H1 (cell line): ENCODE measurements around the gene ELMO1. TPM values are rescaled to one million over a fixed set of nuclear protein-coding genes. Genes with fewer than 3 reads are reported as not detected.

Experiments used
- CTCF ChIA-PET: fragments of 300-600 bp; sonication (Branson Sonifier 250); formaldehyde crosslinking; loops from one replicate; lab custom pipeline; 2021; ENCODE audit not compliant: partially characterized antibody; lab: Charles Lee
- POLR2A ChIA-PET: fragments of 300-600 bp; sonication (Branson Sonifier 250); formaldehyde crosslinking; loops from one replicate; lab custom pipeline; 2021; ENCODE audit warnings: inconsistent platforms; ENCODE audit not compliant: partially characterized antibody; lab: Charles Lee
- DNase-seq, 2 experiments: peaks; one replicate each; pipeline versions ENCODE4 v3.0.0 to v3.0.0-alpha.2; 2010 to 2022; ENCODE audit warnings: low spot score in 2 of 2, low read depth in 1 of 2, mixed read lengths in 1 of 2
- FAIRE-seq: peaks from 2 replicates; lab custom pipeline; 2011; peaks lifted over from hg19 to GRCh38; lab: Jason Lieb, UNC
- H2AFZ ChIP-seq: 2 replicates; pipeline ENCODE4 v1.8.1; 2012; ENCODE audit warnings: low read length, inconsistent platforms
- H2AK5ac ChIP-seq: 2 replicates; pipeline ENCODE4 v1.6.1; 2013; ENCODE audit warnings: low read depth, low read length
- H2BK120ac ChIP-seq: replicated peaks from 2 replicates; pipeline ENCODE3; 2013; ENCODE audit warnings: low read depth, low read length, inconsistent platforms
- H2BK12ac ChIP-seq: 2 replicates; pipeline ENCODE4 v1.6.1; 2013; ENCODE audit warnings: low read depth, low read length
- H2BK15ac ChIP-seq: 2 replicates; pipeline ENCODE4 v1.6.1; 2013; ENCODE audit warnings: low read length
- H2BK20ac ChIP-seq: 2 replicates; pipeline ENCODE4 v1.6.1; 2013; ENCODE audit warnings: low read length
- H2BK5ac ChIP-seq: 2 replicates; pipeline ENCODE4 v1.6.1; 2013; ENCODE audit warnings: low read depth, low read length
- H3K14ac ChIP-seq: 2 replicates; pipeline ENCODE4 v1.6.1; 2013; ENCODE audit warnings: inconsistent platforms; ENCODE audit not compliant: insufficient read length
- H3K18ac ChIP-seq: 2 replicates; pipeline ENCODE4 v1.6.1; 2013; ENCODE audit warnings: low read length; ENCODE audit errors: extremely low read depth
- H3K23ac ChIP-seq: 2 replicates; pipeline ENCODE4 v1.6.1; 2013; ENCODE audit warnings: inconsistent platforms; ENCODE audit not compliant: insufficient read length
- H3K23me2 ChIP-seq: 2 replicates; pipeline ENCODE4 v1.6.1; 2013; ENCODE audit warnings: low read depth, low read length
- H3K27ac ChIP-seq: 2 replicates; pipeline ENCODE4 v1.6.1; 2011; ENCODE audit warnings: low read depth, low read length, inconsistent platforms
- H3K27me3 ChIP-seq, 4 experiments: replicated peaks in 1 of 4; 1 replicate in 1 of 4; 2 replicates in 3 of 4; pipeline versions ENCODE4 v1.6.1 to v1.8.1; 2011 to 2013; ENCODE audit warnings: low read length in 3 of 4, mild to moderate bottlenecking in 3 of 4, inconsistent platforms in 2 of 4, mixed read lengths in 2 of 4, moderate library complexity in 1 of 4; ENCODE audit not compliant: control insufficient read depth in 3 of 4, insufficient read depth in 3 of 4; ENCODE audit errors: extremely low read depth in 1 of 4
- H3K36me3 ChIP-seq, 4 experiments: 2 replicates each; pipeline versions ENCODE4 v1.6.1 to v1.8.1; 2011 to 2013; ENCODE audit warnings: mild to moderate bottlenecking in 4 of 4, low read length in 3 of 4, moderate library complexity in 2 of 4, control low read depth in 1 of 4, inconsistent platforms in 1 of 4; ENCODE audit not compliant: insufficient read depth in 4 of 4, control insufficient read depth in 2 of 4
- H3K4ac ChIP-seq: replicated peaks from 2 replicates; pipeline ENCODE3; 2013; ENCODE audit warnings: low read length, low read depth, mixed read lengths, inconsistent platforms; ENCODE audit not compliant: insufficient read length
- H3K4me1 ChIP-seq, 4 experiments: replicated peaks in 1 of 4; 1 replicate in 1 of 4; 2 replicates in 3 of 4; pipeline versions ENCODE4 v1.6.1 to v1.8.1; 2011 to 2013; ENCODE audit warnings: low read length in 3 of 4, inconsistent platforms in 2 of 4, mixed read lengths in 1 of 4; ENCODE audit not compliant: insufficient read depth in 4 of 4, control insufficient read depth in 3 of 4
- H3K4me2 ChIP-seq, 2 experiments: 2 replicates each; pipeline versions ENCODE4 v1.6.1 to v1.8.1; 2011 to 2013; ENCODE audit warnings: low read depth in 2 of 2, low read length in 2 of 2, control low read depth in 1 of 2, inconsistent platforms in 1 of 2, mild to moderate bottlenecking in 1 of 2; ENCODE audit not compliant: insufficient read depth in 1 of 2
- H3K4me3 ChIP-seq, 4 experiments: fragments of 200-600, 300-600 bp in 1 of 4; sonication (generic), shearing (Covaris generic), sonication (Bioruptor Twin) in 1 of 4; 2 replicates each; pipeline versions ENCODE4 v1.5.1 to v1.8.1; 2011 to 2016; ENCODE audit warnings: low read length in 4 of 4, low read depth in 3 of 4, control low read depth in 2 of 4, inconsistent platforms in 2 of 4, mild to moderate bottlenecking in 2 of 4, mixed read lengths in 1 of 4, moderate library complexity in 1 of 4; ENCODE audit not compliant: insufficient read depth in 2 of 4; ENCODE audit errors: extremely low read depth in 1 of 4
- H3K56ac ChIP-seq: replicated peaks from 2 replicates; pipeline ENCODE3; 2013; ENCODE audit warnings: low read depth, mild to moderate bottlenecking, mixed read lengths, low read length, inconsistent platforms; ENCODE audit not compliant: insufficient read length
- H3K79me1 ChIP-seq: 2 replicates; pipeline ENCODE4 v1.6.1; 2013; ENCODE audit warnings: low read depth, low read length, control low read depth
- H3K79me2 ChIP-seq, 2 experiments: 2 replicates each; pipeline versions ENCODE4 v1.6.1 to v1.8.1; 2012 to 2013; ENCODE audit warnings: low read length in 2 of 2, mild to moderate bottlenecking in 2 of 2, inconsistent platforms in 1 of 2; ENCODE audit not compliant: insufficient read depth in 2 of 2, control insufficient read depth in 1 of 2
- H3K9ac ChIP-seq, 4 experiments: replicated peaks in 1 of 4; 1 replicate in 1 of 4; 2 replicates in 3 of 4; pipeline versions ENCODE4 v1.6.1 to v1.8.1; 2011 to 2013; ENCODE audit warnings: low read depth in 3 of 4, low read length in 3 of 4, control low read depth in 2 of 4, mild to moderate bottlenecking in 2 of 4, moderate library complexity in 2 of 4, inconsistent platforms in 1 of 4; ENCODE audit errors: extremely low read depth in 1 of 4
- H3K9me3 ChIP-seq, 2 experiments: 2 replicates each; pipeline versions ENCODE4 v1.6.1 to v1.8.1; 2012 to 2013; ENCODE audit warnings: mild to moderate bottlenecking in 2 of 2, moderate library complexity in 2 of 2, control low read depth in 1 of 2, inconsistent platforms in 1 of 2, low read depth in 1 of 2, low read length in 1 of 2, mixed read lengths in 1 of 2; ENCODE audit not compliant: insufficient read depth in 2 of 2
- H4K20me1 ChIP-seq, 2 experiments: replicated peaks in 1 of 2; 2 replicates each; pipeline versions ENCODE3 to v1.8.1; 2011 to 2013; ENCODE audit warnings: inconsistent platforms in 2 of 2, low read length in 2 of 2, mild to moderate bottlenecking in 1 of 2; ENCODE audit not compliant: insufficient read depth in 2 of 2, control insufficient read depth in 1 of 2
- H4K5ac ChIP-seq: 2 replicates; pipeline ENCODE4 v1.6.1; 2013; ENCODE audit warnings: low read length, low read depth, mixed read lengths, inconsistent platforms; ENCODE audit not compliant: insufficient read length
- H4K8ac ChIP-seq: 2 replicates; pipeline ENCODE4 v1.8.0; 2013; ENCODE audit warnings: mild to moderate bottlenecking, moderate library complexity, low read length, inconsistent platforms; ENCODE audit not compliant: insufficient read depth; ENCODE audit errors: extremely low read depth
- H4K91ac ChIP-seq: replicated peaks from 2 replicates; pipeline ENCODE3; 2013; ENCODE audit warnings: low read length, mixed read lengths, inconsistent platforms; ENCODE audit not compliant: insufficient read length
- ATF2 ChIP-seq: IDR thresholded peaks from 2 replicates; pipeline ENCODE4 v1.6.1; 2012; ENCODE audit warnings: low read length, inconsistent platforms
- ATF3 ChIP-seq: IDR thresholded peaks from 2 replicates; pipeline ENCODE4 v1.6.1; 2011; ENCODE audit warnings: low read depth, mild to moderate bottlenecking, low read length; ENCODE audit not compliant: insufficient read depth
- BACH1 ChIP-seq: IDR thresholded peaks from 2 replicates; pipeline ENCODE4 v1.6.1; 2012; ENCODE audit warnings: low read length, improper control_type of control experiment
- BCL11A ChIP-seq, 2 experiments: IDR thresholded peaks; one replicate each; pipeline ENCODE4 v1.6.1; 2011; ENCODE audit warnings: low read depth in 2 of 2, low read length in 2 of 2, mild to moderate bottlenecking in 2 of 2
- CHD1 ChIP-seq: IDR thresholded peaks from 2 replicates; pipeline ENCODE4 v1.6.1; 2012; ENCODE audit warnings: low read depth, low read length, improper control_type of control experiment
- CTBP2 ChIP-seq: IDR thresholded peaks from 2 replicates; pipeline ENCODE4 v1.7.0; 2011; ENCODE audit warnings: borderline replicate concordance, mild to moderate bottlenecking, moderate library complexity, mixed read lengths, low read length; ENCODE audit not compliant: insufficient read depth, insufficient read length
- E2F6 ChIP-seq: IDR thresholded peaks from 2 replicates; pipeline ENCODE4 v1.6.1; 2012; ENCODE audit warnings: inconsistent platforms
- POLR2AphosphoS5 ChIP-seq: IDR thresholded peaks from 2 replicates; pipeline ENCODE4 v1.6.1; 2011; ENCODE audit warnings: low read depth, low read length
- POU5F1 ChIP-seq: IDR thresholded peaks from 2 replicates; pipeline ENCODE4 v1.6.1; 2011; ENCODE audit warnings: low read depth, mild to moderate bottlenecking, low read length, moderate library complexity
- SP2 ChIP-seq: IDR thresholded peaks from 2 replicates; pipeline ENCODE4 v1.6.1; 2012; ENCODE audit warnings: mild to moderate bottlenecking, low read length, inconsistent platforms
- WGBS, 2 experiments: shearing (Covaris generic) in 1 of 2; methylation state at CpG; one replicate each; pipeline versions ENCODE4 v1.1.6 to v1.1.7; 2013 to 2015; ENCODE audit warnings: low lambda C conversion rate in 2 of 2, mixed read lengths in 2 of 2, inconsistent platforms in 1 of 2, low coverage in 1 of 2, missing lambda C conversion rate in 1 of 2; ENCODE audit not compliant: insufficient replicate concordance in 2 of 2, insufficient coverage in 1 of 2, insufficient read length in 1 of 2; ENCODE audit errors: extremely low coverage in 1 of 2, missing lambda C conversion rate in 1 of 2; 5-methylcytosine and 5-hydroxymethylcytosine counted together
- polyA plus RNA-seq, 7 experiments: library from polyadenylated mRNA; depleted of rRNA in 3 of 7; stranded (reverse) in 5 of 7; unstranded in 2 of 7; fragments of >200 nt in 5 of 7; fragments of 200-250 nt in 2 of 7; gene quantifications; 1 replicate in 5 of 7; 2 replicates in 1 of 7; 4 replicates in 1 of 7; pipeline versions ENCODE4 v1.2.1 to v1.2.3, GENCODE V29; 2011 to 2013; ENCODE audit warnings: missing spikeins in 2 of 7, mixed read lengths in 2 of 7
- total RNA-seq: library from RNA; stranded (reverse); fragmentation: NEBNext Ultra II Directional; extraction: Animal tissue kit (Norgen Biotek cat#: 25700); gene quantifications from 2 replicates; pipeline ENCODE4 v1.2.1, GENCODE V29; 2021

The ELMO1 gene
- total and polyA plus RNA-seq, 2 of the 8 experiments (the other 6 are each of a cell fraction or from before 2014, with no cell fraction given) = 18.4 to 21.0 TPM

- ChIA-PET CTCF (interaction anchor here (0.9 to 1.7 kb wide), 5 partner anchors 9 to 664 kb away, joined by 3 to 7 read pairs (median 3); no protein-coding TSS in a partner anchor), POLR2A (no interaction called here)
- Histone ChIP-seq H2BK20ac (no peak overlapping the region), H4K91ac (no peak overlapping the region), H3K4me3 (no peak overlapping the region), H2BK15ac (no peak overlapping the region), H4K5ac (no peak overlapping the region), H3K79me1 (no peaks in the 10 kb centered on the region), H2AFZ (no peak overlapping the region), H3K27me3 (no peaks in the 10 kb centered on the region), H2BK5ac (no peak overlapping the region), H2BK120ac (no peak overlapping the region), H3K4ac (no peak overlapping the region), H2BK12ac (no peak overlapping the region), H4K20me1 (no peaks in the 10 kb centered on the region), H2AK5ac (no peak overlapping the region), H3K9me3 (no peaks in the 10 kb centered on the region), H3K4me1 (no peaks in the 10 kb centered on the region), H3K27ac (no peak overlapping the region), H3K36me3 (no peaks in the 10 kb centered on the region), H4K8ac (no peak overlapping the region), H3K18ac (no peak overlapping the region; the same call in 1 of the 2 replicates), H3K23ac (no peak overlapping the region), H3K23me2 (no peaks in the 10 kb centered on the region), H3K56ac (no peak overlapping the region), H3K14ac (no peak overlapping the region), H3K9ac (no peak overlapping the region), H3K79me2 (no peaks in the 10 kb centered on the region), H3K4me2 (no peak overlapping the region)
- 78% methylated on average over 6 of the region's 6 CpGs; no CpG with 5 or more reads in 1 of the 2 experiments for WGBS, 2 experiments
- DNase-seq (no peak), FAIRE-seq (no peak)
- TF ChIP-seq BCL11A (IDR thresholded peaks at IDR 0.05; ENCODE audit: low read depth in 2 of 2, low read length in 2 of 2) = no peak
- no peak for TF ChIP-seq E2F6
- TF ChIP-seq CHD1 = no peak
- no peak for TF ChIP-seq ATF3
- no peak for TF ChIP-seq BACH1
- no peak for TF ChIP-seq ATF2
- TF ChIP-seq POLR2AphosphoS5 = no peak
- TF ChIP-seq SP2 = no peak
- no peak for TF ChIP-seq POU5F1
- no peak for TF ChIP-seq CTBP2
Measured at GRCh38 chr7:37104822-37105518, 343.7 kb downstream of the ELMO1 start.
